IPS-20b (cell line): ENCODE results near the gene STAT3.
"Not testable (repeated sequence)": the region's sequence is repeated elsewhere in the genome, so short reads cannot be mapped to it uniquely, and the experiment has no call there.

Experiments
- H3K27ac ChIP-seq: one replicate; pipeline ENCODE4 v1.5.1; 2013; ENCODE audit warnings: low read length
- H3K27me3 ChIP-seq: 2 replicates; pipeline ENCODE4 v1.6.1; 2013; ENCODE audit warnings: mild to moderate bottlenecking, low read length, inconsistent platforms; ENCODE audit not compliant: insufficient read depth
- H3K36me3 ChIP-seq: 2 replicates; pipeline ENCODE4 v1.6.1; 2013; ENCODE audit warnings: low read depth, mild to moderate bottlenecking, inconsistent platforms, low read length, moderate library complexity; ENCODE audit not compliant: insufficient read depth
- H3K4me1 ChIP-seq: 2 replicates; pipeline ENCODE4 v1.6.1; 2013; ENCODE audit warnings: mild to moderate bottlenecking, control low read depth, inconsistent platforms, low read length, moderate library complexity; ENCODE audit not compliant: insufficient read depth
- H3K4me3 ChIP-seq: 2 replicates; pipeline ENCODE4 v1.5.1; 2013; ENCODE audit warnings: mild to moderate bottlenecking, low read length, inconsistent platforms
- H3K9ac ChIP-seq: 2 replicates; pipeline ENCODE4 v1.6.1; 2013; ENCODE audit warnings: low read depth, mild to moderate bottlenecking, inconsistent platforms, low read length, moderate library complexity
- H3K9me3 ChIP-seq: 2 replicates; pipeline ENCODE4 v1.6.1; 2013; ENCODE audit warnings: mild to moderate bottlenecking, low read depth, low read length, inconsistent platforms; ENCODE audit not compliant: insufficient read depth

The STAT3 gene

DNA sequence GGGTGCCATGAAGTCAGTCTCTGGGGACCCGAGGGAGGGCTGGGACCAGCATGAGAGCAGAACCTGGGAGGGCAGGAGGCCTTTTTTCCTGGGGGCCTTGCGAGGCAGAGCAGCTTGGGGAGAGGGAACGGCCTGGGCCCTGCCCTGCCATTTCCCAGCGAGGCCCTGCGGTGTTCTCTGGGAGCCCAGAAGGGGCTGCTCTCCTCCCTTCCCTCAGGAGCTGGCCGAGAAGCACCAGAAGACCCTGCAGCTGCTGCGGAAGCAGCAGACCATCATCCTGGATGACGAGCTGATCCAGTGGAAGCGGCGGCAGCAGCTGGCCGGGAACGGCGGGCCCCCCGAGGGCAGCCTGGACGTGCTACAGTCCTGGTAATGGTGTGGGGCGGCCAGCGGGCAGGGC is 88.3 kb downstream of the STAT3 start:
- H3K4me3 ChIP-seq, H3K27ac ChIP-seq, H3K4me1 ChIP-seq, H3K36me3 ChIP-seq, H3K9me3 ChIP-seq, H3K27me3 ChIP-seq, H3K9ac ChIP-seq: not testable (repeated sequence)

DNA sequence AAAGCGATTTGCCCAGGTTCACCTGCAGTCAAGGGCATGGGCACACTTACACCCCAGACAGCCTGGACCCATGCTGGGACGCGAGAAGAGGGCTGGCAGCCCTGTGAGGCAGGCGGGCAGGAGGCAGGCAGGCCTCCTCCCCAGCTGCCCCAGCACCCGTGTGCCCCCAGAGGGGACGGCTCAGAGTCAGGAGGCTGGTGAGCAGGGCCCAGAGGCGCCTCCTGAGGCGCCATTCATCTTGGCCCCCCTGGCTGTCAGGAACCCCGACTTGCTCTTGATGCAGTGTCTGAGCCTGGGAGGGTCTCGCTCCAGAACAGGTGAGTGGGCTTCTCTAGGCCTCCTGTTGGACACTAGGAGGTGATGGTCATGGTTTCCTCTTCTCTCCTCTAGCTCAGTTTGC is 88.9 kb downstream of the STAT3 start:
- not testable (repeated sequence) for H3K36me3 ChIP-seq, H3K27ac ChIP-seq, H3K27me3 ChIP-seq, H3K4me1 ChIP-seq, H3K9me3 ChIP-seq, H3K9ac ChIP-seq, H3K4me3 ChIP-seq

DNA sequence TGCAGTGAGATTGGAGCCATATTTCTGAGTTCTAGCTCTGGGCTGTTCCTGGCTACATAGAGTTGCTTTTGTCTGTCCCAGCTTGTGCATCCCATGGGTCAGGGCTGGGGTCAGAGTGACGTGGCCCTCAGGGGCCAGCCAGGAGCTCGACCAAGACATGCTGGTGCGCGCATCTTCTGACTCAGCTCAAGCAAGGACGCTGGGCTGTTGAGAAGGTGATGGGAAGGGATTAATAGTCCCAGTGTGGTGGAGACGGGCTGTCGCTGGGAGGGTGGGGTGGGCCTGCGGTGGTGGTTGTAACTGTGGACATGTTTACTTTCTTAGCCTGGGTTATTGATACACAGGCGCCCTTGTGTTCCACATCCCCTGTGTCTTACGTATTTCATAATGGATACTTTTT is 90.5 kb downstream of the STAT3 start:
- not testable (repeated sequence) for H3K9ac ChIP-seq, H3K4me1 ChIP-seq, H3K27me3 ChIP-seq, H3K9me3 ChIP-seq, H3K27ac ChIP-seq, H3K36me3 ChIP-seq, H3K4me3 ChIP-seq

DNA sequence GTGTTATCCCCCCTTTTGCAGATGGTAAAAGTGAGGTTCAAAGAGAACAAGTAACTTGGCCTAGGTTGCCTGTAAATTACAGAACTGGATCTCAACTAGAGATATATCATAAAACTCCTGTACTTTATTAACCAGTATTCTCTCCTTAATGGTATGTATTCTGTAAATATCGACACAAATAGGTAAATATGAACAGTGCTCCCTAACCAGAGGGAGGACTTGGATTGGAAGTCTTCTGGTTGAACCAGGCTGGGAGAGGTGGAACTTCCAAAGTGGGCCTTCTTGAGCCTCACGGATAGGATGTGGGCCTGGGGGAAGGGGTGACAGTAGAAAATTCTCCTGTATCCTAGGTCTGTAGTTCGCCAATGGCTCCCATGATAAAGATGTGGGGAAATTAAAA is 92.2 kb downstream of the STAT3 start:
- Histone ChIP-seq H3K27me3 (no peaks in the 10 kb centered on the region), H3K4me3 (no peak overlapping the region), H3K9me3 (no peaks in the 10 kb centered on the region), H3K4me1 (no peaks in the 10 kb centered on the region), H3K9ac (no peak overlapping the region), H3K36me3 (no peaks in the 10 kb centered on the region), H3K27ac (no peak overlapping the region)

DNA sequence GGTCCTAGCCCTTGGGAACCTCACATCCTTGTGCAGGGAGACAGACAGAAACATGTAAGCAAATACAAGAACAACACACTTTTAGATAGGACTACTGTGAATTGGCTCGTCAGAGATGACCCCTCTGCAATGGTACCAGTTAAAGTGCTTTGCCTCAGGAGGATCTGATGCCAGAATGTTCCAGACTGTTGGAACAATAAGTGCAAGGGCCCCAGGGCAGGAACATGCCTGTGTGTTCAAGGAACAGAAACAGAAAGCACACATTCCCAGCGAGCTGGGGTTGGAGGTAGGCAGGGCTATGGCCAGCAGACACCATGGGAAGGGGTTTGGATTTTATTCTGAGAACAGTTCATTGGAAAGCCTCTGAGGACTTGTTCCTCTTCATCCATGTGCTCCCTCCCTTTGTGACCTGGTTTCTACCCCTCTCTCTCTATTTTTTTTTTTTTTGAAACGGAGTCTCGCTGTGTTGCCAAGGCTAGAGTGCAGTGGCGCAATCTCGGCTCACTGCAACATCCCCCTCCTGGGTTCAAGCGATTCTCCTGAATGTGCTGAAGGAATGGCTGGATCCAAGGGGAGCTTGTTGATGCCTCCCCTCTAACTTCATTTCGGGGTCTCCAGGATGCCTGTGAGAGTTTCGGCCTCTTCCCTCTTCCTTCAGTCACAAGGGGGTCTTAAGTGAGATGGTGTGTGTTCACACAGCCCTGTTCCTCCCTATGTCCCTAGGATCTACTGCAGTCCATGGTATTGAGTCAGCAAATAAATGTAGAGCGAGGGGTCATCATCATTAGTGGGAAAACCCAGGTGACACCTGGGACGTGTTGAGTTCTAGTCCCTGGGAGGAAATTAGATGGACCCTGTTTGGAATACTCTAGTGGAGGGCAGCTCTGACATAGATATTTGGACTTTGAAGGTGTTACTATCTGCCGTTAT is 93.5 kb downstream of the STAT3 start:
- peaks cover 10% of the 10 kb centered on the region for H3K27me3 ChIP-seq
- no peak overlapping the region for H3K4me3 ChIP-seq
- no peak overlapping the region for H3K9ac ChIP-seq
- no peaks in the 10 kb centered on the region for H3K36me3 ChIP-seq
- H3K27ac ChIP-seq: no peak overlapping the region
- H3K9me3 ChIP-seq: no peaks in the 10 kb centered on the region
- H3K4me1 ChIP-seq: no peaks in the 10 kb centered on the region

DNA sequence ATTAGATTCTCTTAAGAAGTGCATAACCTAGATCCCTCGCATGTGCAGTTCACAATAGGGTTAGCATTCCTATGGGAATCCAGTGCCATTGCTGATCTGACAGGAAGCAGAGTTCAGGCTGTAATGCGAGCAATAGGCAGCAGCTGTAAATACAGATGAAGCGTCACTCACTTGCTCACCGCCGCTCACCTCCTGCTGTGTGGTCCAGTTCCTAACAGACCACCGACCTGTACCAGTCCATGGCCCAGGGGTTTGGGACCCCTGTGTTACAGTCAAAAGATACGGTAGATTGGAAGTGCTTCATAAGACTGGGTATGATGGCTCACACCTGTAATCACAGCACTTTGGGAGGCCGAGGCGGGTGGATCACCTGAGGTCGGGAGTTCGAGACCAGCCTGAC is 97.1 kb downstream of the STAT3 start:
- H3K9ac ChIP-seq: no peak overlapping the region
- H3K27ac ChIP-seq: no peak overlapping the region
- H3K4me1 ChIP-seq: no peaks in the 10 kb centered on the region
- peaks cover 46% of the 10 kb centered on the region for H3K27me3 ChIP-seq
- no peaks in the 10 kb centered on the region for H3K36me3 ChIP-seq
- H3K4me3 ChIP-seq: no peak overlapping the region
- no peaks in the 10 kb centered on the region for H3K9me3 ChIP-seq

DNA sequence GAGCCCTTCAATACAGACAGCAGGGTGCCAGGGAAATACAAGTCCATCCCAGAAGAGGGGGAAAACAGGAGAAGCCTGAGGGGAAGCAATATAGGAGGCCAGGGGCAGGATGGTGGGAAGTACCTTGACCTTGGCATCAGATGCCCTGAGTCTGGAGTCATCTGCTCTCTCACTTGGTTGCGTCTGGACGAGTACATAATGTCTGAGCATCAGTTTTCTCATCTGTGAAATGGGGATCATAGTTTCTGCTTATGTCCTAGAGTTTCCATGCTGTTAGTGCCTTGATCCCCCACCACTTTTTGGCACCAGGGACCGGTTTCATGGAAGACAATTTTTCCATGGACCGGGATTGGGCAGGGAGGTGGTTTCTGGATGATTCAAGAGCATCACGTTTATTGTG is 97.7 kb downstream of the STAT3 start:
- H3K9ac ChIP-seq: no peak overlapping the region
- H3K4me1 ChIP-seq: no peaks in the 10 kb centered on the region
- no peak overlapping the region for H3K27ac ChIP-seq
- H3K36me3 ChIP-seq: no peaks in the 10 kb centered on the region
- H3K27me3 ChIP-seq: peaks cover 46% of the 10 kb centered on the region
- H3K9me3 ChIP-seq: no peaks in the 10 kb centered on the region
- no peak overlapping the region for H3K4me3 ChIP-seq

DNA sequence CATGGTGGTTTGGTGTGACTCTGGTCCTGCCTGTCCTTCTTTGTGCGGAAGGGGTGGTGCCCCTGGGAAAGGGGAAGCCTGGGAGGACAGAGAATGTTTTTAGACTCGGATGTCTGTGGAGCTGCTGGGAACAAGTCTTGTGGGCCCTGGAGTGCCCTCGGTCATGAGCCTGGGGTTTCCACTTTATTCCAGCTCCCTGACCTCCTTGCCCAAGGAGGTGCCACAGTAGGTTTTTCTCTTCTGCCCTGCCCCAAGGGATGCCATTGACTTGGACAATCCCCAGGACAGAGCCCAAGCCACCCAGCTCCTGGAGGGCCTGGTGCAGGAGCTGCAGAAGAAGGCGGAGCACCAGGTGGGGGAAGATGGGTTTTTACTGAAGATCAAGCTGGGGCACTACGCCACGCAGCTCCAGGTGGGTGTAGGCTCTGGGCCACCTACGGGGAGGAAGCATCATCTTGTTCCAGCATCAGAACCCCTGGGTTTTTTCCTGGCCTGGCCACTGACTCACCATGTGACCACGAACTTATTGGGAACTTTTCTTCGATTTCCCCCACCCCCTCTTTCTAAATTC is 98.5 kb downstream of the STAT3 start:
- no peaks in the 10 kb centered on the region for H3K36me3 ChIP-seq
- peaks cover 46% of the 10 kb centered on the region for H3K27me3 ChIP-seq
- H3K27ac ChIP-seq: no peak overlapping the region
- H3K9me3 ChIP-seq: no peaks in the 10 kb centered on the region
- no peaks in the 10 kb centered on the region for H3K4me1 ChIP-seq
- H3K4me3 ChIP-seq: no peak overlapping the region
- H3K9ac ChIP-seq: no peak overlapping the region

DNA sequence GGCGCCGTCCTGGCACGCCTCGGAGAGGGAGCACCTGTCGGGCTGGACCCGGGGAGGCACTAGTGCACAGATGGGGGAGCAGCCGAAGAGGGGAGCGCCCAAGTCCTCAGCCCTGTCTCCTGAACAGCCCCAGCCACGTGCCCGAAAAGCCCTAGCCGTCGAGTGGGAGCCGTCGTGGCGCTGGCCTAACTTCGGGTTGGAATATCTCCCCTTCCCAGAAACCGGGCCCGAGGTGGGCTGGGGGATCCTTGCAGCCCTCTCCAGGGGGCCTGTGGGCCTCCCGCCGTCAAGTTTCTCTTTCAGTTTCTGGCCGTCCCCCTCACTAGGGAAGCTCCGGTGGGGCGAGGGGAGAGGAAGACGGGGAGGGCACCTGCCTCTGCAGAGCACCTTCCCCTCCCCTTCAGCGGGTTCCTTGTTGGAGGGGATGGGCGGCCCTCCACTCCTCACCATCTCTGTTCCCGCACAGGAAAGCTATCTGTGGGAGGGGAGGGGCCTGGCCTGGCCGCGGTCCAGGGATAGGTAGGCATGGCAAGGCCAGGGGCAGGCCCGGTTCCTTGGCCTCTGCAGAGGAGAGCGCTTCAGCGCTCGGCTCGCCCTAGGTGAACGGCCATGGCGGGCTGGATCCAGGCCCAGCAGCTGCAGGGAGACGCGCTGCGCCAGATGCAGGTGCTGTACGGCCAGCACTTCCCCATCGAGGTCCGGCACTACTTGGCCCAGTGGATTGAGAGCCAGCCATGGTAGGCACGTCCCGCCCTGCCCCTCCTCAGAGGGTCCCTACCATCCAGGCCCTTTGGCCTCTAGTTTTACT is 99.2 kb downstream of the STAT3 start:
- H3K4me3 ChIP-seq: peak overlapping the region; percentile 50; the same call in 1 of the 2 replicates
- H3K9me3 ChIP-seq: no peaks in the 10 kb centered on the region
- no peak overlapping the region for H3K27ac ChIP-seq
- peaks cover 46% of the 10 kb centered on the region for H3K27me3 ChIP-seq
- H3K36me3 ChIP-seq: no peaks in the 10 kb centered on the region
- peak overlapping the region; percentile 27; the same call in 1 of the 2 replicates for H3K9ac ChIP-seq
- no peaks in the 10 kb centered on the region for H3K4me1 ChIP-seq

DNA sequence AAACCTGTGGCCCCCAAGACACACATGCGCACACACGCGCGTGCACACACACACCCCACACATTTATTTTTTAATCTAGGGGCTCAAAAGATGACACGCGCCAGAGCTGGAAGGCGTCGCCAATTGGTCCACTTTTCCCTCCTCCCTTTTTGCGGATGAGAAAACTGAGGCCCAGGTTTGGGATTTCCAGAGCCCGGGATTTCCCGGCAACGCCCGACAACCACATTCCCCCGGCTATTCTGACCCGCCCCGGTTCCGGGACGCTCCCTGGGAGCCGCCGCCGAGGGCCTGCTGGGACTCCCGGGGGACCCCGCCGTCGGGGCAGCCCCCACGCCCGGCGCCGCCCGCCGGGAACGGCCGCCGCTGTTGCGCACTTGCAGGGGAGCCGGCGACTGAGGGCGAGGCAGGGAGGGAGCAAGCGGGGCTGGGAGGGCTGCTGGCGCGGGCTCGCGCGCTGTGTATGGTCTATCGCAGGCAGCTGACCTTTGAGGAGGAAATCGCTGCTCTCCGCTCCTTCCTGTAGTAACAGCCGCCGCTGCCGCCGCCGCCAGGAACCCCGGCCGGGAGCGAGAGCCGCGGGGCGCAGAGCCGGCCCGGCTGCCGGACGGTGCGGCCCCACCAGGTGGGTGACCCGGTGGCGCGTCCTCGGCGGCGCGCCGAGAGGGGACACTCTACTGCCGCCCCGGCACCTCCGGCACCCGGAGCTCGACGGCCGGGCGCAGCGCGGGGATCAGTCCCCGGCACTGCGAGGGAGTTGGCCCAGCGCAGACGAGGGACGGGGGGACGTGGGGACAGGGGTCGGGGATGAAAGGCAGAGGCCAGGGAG is 100.1 kb downstream of the STAT3 start, which contains the start of gene STAT5A:
TSS of gene STAT5A (plus strand) at position 522 of the 826 bp plus-strand sequence. CDS start 914 bp downstream, outside the sequence.
- no peak within 1 kb of the TSS for H3K27ac ChIP-seq
- peaks cover 46% of the 10 kb centered on the region for H3K27me3 ChIP-seq
- H3K4me3 ChIP-seq: peak within 1 kb of the TSS; percentile 50; the same call in 1 of the 2 replicates
- peak within 1 kb of the TSS; percentile 31; the same call in 1 of the 2 replicates for H3K9ac ChIP-seq
- H3K9me3 ChIP-seq: no peaks in the 10 kb centered on the region
- no peaks in the 10 kb centered on the region for H3K4me1 ChIP-seq
- H3K36me3 ChIP-seq: no peaks in the 10 kb centered on the region
